Dermis blood vessel endothelial cell (primary cell): ENCODE data around the gene SESN2. TPM values are rescaled to one million over a fixed set of nuclear protein-coding genes. Genes with fewer than 3 reads are reported as not detected.
"Not testable (repeated sequence)": the region's sequence is repeated elsewhere in the genome, so short reads cannot be mapped to it uniquely, and the experiment has no call there.

Source experiments
- DNase-seq: peaks from one replicate; pipeline ENCODE4 v3.0.0; 2010
- total RNA-seq: library from RNA; depleted of rRNA; stranded (reverse); fragments of >200 nt; gene quantifications from 2 replicates; pipeline ENCODE4 v1.2.3, GENCODE V29; 2014

Gene SESN2
- total RNA-seq, 1 donor from 2014 or later, result 9.9 TPM

DNA sequence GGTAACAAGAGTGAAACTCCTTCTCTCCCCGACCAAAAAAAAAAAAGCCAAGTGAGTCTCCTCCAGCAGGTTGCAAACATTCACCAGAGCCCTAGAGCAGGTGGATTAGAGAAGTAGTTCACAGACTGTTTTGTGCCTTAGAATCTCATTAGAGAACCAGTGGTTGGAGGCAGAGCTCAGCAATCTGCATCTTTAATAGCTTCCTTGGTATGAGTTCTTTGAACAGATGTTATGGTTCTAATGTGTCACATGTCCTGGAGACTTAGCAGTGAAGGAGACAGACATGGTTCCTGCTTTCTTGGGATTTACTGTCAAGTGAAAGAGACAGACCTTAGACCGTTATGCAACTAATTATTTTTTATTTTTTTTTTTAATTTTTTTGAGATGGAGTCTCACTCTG is 26.8 kb downstream of the SESN2 start:
- DNase-seq, result no peak

DNA sequence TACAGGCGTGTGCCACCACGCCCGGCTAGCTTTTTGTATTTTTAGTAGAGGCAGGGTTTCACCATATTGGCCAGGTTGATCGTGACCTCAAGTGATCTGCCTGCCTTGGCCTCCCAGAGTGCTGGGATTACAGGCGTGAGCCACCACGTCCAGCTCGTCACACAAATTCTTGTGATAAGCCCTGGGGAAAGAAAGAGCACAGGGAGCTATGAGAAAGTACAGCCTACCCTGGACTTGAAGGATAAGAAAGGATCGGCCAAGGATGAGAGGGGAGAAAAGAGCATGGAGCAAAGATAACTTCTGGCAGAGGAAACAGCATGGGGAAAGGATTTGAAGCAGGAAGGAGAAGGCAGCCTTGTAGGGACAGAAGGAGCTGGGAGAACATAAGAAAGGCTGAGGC is 29.2 kb downstream of the SESN2 start:
- no peak for DNase-seq

DNA sequence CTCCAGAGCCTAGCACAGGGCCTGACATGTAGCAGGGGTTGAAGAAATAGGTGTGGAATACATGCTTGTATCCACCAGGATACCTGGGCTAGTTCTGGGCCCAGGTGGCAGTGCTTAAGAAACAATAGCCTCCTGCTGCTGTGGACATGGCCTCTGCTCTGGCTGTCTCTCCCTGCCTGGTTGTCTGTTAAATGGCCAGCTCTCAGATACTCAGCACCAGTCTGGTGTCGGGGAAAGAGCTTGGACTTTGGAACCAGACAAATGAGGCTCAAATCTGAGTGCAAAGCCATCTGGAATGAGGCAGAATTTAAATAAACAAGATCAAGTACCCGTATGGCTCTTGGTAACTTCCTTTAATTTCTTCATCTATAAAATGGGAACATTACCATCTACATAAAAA is 31.5 kb downstream of the SESN2 start:
- no peak for DNase-seq

DNA sequence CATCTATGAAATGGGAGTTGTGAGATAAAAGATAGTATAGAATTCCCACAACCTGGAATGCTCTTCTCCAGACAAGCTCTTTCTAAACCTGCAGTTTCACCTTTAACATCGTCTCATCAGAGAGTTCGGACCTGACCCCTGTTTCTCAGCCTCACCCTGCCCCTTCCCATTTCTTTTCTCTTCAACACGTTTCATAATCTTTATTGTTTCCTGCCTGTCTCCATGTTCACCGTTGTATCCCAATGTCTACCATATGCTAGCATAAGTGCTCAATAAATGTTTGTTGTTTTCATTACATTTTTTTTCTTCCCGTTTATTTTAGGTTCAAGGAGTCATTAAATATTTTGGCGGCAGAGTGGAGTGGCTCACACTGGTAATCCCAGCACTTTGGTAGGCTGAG is 32.4 kb downstream of the SESN2 start:
- DNase-seq, result no peak

DNA sequence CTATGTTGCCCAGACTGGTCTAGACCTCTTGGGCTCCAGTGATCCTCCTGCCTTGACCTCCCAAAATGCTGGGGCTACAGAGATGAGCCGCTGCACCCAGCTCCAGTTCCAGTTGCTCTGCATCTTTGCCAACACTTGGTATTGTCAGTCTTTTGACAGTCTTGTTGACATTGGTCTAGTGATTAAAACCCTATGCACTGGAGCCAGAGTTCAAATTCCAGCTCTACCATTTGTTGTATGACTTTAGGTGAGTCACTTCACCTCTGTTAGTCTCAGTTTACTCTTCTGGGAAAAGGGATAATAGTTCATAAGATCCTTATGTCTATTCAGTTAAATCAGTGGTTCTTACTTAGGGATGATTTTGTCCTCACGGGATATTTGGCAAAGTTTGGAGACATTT is 36.6 kb downstream of the SESN2 start:
- no peak for DNase-seq

DNA sequence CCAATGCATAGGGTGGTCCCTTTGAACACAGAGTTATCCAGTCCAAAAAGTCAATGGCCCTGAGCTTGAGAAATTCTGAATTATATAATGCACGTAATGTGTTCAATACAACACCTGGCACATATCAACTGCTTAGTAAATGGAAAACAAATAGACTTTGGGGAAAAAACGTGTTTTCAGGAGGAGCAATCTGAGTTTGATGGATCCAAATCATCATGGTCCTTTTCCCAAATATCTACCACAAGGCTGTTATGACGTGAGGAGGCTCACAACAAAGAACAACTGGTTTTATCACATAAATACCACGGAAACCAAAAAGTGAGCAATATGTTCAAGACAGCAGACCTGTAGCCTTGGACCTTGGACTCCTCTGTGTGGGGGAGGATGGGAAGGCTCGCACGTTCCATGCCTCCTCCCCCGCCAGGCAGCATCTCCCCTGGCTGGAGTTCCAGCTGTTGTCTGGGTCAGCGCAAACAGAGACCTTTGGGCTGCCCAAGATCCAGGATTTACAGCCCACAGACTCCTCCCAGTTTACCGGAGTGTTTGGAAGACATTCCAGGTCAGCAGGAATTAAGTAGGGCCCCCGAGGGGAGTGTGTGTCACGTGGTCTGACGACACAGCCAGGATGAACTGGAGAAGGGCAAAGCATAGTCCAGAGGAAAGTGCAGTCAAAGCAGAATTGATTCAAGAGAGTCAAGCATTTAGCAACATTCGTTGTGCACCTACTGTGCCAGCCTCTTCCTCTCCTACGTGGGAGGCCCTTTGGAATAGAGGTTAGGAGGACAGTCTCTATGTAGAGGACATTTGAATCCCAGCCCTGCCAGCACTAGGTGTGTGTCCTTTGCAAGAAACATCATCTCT is 37.3 kb downstream of the SESN2 start:
- no peak for DNase-seq

DNA sequence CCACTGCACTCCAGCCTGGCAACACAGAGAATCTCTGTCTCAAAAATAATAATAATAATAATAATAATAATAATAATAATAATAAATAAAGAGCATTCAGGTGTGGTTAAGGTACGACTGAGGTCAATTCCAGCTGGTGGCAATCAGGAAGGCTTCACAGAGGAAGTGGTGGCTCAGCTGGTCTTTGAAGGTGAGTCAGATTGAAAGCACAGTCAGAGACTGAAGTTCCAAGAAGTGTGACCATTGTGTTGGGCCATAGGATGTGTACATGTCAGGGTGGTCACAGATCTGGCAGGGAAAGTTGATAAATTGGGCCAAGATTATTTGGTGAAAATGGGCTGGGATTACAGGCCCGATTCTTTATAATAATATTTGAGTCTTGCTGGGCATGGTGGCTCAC is 38.5 kb downstream of the SESN2 start:
- DNase-seq, result no peak

DNA sequence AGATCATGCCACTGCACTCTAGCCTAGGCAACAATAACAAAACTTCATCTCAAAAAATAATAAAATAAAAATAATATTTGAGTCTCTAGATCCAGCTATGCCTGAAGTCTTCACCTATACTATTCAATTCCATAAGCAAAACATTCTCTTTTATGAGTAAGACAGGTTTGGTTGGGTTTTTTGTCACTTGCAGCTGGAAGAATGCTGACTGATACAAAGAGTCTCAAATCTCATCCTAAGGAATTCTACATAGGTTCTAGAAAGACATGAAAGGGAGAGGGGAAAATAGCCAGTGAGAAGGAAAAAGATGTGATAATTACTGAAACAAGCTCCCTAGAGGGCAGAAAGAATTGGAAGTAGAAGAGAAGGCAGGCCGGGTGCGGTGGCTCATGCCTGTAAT is 39.1 kb downstream of the SESN2 start:
- DNase-seq, result no peak

DNA sequence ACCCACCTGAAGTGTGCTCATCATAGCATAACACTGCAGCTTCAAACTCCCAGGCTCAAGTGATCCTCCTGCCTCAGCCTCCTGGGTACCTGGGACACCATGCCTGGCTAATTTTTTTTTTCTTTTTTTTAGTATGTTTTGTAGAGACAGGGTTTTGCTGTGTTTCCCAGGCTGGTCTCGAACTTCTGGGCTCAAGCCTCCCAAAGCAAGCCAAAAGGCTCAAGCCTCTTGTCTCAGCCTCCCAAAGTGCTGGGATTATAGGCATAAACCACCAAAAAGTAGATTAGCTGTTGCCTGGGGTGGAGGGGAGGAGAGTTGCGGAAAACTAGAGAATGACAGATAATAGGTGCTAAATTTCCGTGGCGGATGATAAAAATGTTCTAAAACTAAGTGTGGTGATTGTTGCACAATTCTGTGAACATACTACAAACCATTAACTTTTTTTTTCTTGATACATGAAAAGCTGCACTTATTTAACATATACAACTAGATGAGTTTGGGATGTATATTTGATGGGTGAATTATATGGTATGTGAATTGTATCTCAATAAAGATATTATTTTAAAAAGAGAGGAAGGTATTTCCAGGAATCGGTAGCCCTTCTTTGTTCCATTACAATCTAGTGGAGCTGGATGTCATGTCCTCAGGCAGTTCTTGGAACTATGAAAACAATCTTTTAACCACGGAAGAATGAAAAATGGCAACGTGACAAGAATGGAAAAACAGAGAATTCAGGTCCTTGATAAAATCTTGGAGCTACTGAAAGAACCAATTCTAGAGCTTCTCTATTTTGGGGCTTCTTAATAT is 42.3 kb downstream of the SESN2 start:
- DNase-seq, result no peak

DNA sequence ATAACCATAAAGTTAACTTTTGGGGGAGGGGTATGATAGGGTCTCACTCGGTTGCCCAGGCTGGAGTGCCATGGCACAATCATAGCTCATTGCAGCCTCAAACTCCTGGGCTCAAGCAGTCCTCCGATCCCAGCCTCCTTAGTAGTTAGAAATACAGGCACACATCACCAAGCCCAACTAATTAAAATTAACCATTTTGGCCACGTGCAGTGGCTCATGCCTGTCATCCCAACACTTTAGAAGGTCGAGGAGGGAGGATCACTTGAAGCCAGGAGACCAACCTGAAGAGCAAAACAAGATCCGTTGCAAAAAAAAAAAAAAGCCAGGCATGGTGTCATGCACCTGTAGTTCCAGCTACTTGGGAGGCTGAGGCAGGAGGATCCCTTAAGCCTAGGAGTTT is 42.9 kb downstream of the SESN2 start:
- DNase-seq, result no peak

DNA sequence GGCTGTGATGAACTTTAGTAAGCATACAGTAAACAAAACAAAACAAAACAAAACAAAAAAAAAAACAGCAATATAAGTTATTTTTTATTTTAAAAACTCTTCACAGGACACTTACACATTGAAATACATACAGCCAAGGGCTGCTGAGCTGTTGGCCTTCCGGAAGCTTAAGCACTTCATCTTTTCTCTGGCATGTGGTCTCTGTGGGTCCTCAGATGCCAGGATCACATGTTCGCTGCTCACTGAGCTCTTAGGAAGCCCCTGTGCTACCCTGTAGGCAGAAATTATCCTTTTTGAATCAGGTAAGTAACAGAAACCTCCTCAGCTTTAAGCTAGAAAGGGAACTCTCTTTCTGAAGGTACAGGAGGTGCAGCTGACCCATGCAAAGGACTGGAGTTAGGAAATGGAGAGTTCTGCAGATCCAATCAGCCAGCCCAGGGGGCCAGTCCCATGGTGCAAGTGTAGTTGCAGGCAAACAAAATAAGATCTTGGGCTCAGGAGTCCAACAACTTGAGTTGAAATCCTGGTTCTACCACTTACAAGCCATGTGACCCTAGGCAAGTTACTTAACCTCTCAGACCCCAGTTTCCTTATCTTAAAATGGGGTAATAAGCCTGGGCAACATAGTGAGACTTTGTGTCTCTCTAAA is 47.1 kb downstream of the SESN2 start:
- no peak for DNase-seq

DNA sequence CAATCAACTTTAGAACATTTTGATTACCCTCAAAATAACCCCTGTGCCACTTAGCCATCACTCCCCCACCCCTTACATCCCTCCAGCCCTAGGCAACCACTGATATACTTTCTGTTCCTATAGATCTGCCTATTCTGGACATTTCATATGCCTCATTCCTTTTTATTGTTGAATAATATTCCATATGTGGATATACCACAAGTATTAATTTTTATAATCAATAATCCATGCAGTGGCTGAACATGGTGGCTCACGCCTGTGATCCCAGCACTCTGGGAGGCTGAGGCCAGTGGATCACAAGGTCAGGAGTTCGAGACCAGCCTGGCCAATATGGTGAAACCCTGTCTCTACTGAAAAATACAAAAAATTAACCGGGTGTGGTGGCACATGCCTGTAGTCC is 49.4 kb downstream of the SESN2 start:
- no peak for DNase-seq

DNA sequence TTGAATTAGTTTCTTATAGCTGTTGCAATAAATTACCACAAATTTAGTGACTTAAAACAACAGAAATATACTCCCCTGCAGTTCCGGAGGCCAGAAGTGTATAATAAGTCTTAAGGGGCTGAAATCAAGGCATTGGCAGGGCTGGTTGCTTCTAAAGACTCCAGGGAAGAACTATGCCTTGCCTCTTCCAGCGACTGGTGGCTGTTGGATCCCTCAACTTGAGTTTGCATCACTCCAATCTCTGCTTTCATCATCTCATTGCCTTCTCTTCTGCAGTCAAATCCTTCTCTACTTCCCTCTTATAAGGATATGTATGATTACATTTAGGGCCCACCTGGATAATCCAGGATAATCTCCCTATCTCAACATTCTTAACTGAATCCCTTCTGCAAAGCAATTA is 50.4 kb downstream of the SESN2 start:
- no peak for DNase-seq

DNA sequence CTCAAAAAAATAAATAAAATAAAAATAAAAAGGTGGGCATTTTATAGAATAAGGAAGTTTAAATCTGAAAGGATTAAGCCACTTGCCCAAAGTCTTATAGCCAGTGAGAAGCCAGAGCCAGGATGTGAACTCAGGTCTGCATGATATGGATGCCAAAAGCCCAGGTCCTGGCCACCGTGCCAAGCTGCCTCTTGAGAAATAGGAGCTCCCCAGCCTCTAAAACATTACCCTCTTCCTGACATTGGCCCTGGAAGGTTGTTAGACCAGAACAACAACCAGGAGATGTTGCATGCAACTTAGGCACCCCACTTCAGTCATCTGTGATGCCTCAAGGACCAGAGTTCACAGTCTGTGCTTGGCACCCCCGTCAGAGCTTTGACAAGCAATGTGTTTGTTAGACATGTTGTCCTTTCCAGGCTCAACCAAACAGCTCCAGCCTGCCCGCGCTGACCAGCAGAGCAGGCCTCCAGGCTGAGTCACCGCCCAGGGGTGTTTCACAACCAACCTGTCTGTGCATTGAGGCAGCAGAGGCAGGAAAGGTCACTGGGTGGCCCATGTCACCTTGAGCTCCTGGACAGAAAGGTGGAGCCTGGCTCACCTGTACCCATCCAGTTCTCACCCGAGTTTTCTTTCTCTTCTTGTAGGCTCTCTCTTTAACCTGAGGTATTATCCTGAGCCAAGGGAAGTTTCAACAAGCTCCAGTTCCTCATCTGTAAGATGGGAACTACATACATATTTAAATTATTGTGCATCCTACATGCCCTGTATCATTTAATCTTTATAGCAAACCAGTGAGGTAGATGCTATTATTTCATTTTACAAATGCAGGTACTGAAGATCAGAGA is 54.6 kb downstream of the SESN2 start:
- DNase-seq, result no peak

DNA sequence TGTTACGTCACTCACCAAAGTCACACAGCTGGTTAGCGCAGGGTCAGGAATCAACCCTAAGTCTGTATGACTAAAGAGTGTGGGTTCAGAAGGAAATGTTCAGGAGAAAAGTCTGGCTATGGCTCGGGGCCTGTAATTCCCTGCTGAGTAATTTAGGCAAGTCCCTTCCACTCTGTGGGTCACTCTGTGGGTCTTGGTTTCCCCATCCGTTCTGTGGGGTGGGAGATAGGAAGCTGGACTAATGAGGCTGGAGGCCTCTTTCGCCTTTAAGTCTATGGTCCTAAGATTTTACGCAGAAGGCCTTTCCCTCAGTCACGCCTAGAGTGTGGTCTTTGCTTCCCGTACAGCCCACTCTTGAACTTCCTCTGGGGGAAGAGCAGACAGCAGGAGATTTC is 55.2 kb downstream of the SESN2 start:
- no peak for DNase-seq

DNA sequence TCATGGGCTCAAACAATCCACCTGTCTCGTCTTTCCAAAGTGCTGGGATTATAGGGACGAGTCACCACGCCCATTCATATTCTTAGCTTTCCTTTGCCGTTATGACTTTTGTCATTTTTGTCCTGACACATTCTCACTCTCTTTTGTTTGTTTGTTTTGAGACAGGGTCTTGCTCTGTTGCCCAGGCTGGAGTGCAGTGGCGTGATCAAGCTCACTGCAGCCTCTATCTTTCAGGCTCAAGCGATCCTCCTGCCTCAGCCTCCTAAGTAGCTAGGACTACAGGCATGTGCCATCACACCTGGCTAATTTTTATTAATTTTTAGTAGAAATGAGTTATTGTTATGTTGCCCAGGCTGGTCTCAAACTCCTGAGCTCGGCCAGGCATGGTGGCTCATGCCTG is 57.7 kb downstream of the SESN2 start:
- DNase-seq, result no peak

DNA sequence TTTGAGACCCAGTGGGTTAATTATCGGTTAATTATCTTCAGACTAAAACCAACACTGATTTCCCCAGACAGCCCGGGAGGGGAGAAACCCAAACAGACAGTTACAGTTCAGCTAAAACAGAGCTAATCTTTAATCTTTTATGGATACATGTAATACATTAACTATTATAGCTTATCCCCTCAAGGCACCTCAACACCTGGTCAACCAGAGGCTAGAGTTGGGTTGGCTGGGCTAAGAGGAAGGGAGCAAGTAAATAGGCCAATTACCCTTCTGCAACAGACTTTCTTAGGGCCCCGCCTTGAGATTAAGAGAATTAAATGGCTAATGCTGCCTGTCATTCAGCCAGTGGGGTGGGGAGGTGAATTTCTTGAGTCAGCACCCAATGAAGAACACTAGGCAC is 62.9 kb downstream of the SESN2 start:
- no peak for DNase-seq

DNA sequence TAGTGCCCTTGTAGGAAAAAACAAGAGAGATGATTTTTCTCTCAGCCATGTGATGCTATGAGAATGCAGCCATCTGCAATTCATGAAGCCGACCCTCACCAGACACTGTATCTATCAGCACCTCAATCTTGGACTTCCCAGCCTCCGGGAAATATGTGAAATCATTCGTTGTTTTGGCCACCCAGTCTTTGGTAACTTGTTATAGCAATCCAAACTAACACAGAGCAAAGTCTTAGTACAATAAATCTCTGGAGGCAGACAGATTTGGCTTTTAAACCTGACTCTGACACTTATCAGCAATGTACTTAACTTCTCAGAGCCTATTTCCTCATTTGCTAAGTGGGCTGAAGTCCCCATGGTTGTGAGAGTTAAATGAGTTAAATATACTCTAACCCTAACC is 64.4 kb downstream of the SESN2 start:
- DNase-seq, result no peak

DNA sequence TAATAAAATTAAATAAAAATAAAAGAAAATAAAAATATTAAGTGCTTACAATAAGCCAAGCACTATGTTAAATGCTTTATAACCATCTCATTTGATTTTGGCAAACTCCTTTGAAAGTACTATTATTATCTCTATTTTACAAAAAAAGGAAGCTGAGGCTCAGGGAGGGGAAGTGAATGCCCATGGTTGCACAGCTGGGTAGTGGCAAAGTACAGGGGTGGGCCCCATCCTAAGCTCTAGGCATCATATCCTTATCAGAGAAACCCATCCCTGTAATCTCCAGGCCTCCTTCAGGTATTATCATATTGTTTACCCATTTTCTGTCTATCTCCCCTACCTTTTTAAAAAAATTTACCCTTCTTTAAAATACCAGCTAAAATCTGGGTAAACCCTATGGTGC is 67.2 kb downstream of the SESN2 start:
- DNase-seq, result no peak

DNA sequence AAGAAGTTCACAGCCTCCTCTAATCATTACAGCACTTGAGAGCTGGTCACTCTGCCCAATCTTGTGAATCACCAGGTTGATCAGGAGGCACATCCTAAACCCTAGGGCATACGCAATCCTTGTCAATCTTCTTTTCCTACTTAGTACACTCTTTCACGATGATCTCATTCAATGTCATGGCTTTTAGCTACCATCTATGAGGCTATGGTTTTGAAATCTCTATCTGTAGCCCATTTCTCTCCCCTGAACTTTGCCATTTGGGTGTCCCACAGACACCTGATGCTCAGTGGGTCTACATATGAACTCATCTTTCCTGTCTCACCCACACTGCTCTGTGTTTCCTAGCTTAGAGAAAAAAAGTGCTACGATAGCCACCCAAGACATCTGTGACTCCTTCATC is 67.7 kb downstream of the SESN2 start:
- no peak for DNase-seq

DNA sequence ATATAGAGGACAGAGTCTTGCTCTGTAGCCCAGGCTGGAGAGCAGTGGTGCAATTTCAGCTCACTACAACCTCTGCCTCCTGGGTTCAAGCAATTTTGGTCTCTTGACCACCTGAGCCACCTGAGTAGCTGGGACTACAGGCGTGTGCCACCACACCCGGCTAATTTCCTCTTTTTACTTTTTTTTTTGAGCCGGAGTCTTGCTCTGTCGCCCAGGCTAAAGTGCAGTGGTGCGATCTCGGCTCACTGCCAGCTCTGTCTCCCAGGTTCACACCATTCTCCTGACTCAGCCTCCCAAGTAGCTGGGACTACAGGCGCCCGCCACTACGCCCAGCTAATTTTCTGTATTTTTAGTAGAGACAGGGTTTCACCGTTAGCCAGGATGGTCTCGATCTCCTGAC is 68.1 kb downstream of the SESN2 start:
- not testable (repeated sequence) for DNase-seq

DNA sequence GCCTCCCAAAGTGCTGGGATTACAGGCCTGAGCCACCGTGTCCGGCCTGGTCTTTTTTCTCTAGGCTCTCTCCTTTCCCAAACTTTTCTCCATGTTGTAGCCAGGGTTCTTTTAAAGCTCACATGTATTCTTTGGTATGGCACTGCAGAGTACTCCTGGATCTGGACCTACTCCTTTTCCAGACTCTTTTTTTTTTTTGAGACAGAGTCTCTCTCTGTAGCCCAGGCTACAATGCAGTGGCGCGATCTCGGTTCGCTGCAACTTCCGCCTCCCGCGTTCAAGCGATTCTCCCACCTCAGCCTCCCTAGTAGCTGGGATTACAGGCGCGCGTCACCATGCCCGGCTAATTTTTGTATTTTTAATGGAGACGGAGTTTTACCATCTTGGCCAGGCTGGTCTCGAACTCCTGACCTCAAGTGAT is 68.9 kb downstream of the SESN2 start:
- DNase-seq, result no peak
